IPS DF 4.7 (cell line): ENCODE results near the gene SCN1B.
"Not testable (repeated sequence)": the region's sequence is repeated elsewhere in the genome, so short reads cannot be mapped to it uniquely, and the experiment has no call there.

Experiments
- DNase-seq: peaks from one replicate; pipeline ENCODE4 v3.0.0-alpha.2; 2013; ENCODE audit warnings: low spot score; ENCODE audit errors: extremely low read depth

SCN1B gene

DNA sequence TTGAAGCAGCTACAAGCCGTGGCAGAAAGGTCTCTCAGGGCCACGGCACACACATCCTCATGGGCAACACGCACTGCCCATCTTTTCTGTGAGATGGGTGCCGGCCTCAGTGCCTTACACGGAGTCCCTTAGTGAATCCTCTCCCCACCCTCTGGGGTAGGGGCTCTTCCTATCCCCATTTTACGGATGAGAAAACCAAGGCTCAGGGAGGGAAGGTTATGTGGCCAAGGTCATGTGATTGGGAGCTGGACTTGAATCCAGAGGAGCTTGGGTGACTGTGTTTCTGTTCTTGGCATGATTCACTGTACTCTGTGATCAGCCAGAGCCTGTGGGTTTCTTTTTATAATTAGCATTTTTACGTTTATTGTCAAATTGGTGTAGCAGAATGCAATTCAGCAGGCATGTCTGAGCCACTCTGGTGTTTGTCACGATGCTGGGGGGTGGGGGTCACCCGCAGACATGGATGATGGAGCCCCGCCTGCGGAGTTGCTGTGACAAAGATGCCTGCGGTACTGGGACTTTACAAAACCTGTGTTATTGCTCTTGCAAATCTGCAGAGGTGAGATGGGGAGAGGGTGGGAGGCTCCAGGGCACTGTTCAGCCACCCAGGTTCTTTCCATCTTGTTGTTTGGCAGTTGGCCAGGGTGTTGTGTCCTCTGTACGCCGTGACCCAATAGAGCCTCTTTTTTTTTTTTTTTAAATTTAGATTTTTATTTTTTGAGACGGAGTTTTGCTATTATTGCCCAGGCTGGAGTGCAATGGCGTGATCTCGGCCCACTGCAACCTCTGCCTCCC lies 4.5 kb downstream of the SCN1B start:
- no peak for DNase-seq

DNA sequence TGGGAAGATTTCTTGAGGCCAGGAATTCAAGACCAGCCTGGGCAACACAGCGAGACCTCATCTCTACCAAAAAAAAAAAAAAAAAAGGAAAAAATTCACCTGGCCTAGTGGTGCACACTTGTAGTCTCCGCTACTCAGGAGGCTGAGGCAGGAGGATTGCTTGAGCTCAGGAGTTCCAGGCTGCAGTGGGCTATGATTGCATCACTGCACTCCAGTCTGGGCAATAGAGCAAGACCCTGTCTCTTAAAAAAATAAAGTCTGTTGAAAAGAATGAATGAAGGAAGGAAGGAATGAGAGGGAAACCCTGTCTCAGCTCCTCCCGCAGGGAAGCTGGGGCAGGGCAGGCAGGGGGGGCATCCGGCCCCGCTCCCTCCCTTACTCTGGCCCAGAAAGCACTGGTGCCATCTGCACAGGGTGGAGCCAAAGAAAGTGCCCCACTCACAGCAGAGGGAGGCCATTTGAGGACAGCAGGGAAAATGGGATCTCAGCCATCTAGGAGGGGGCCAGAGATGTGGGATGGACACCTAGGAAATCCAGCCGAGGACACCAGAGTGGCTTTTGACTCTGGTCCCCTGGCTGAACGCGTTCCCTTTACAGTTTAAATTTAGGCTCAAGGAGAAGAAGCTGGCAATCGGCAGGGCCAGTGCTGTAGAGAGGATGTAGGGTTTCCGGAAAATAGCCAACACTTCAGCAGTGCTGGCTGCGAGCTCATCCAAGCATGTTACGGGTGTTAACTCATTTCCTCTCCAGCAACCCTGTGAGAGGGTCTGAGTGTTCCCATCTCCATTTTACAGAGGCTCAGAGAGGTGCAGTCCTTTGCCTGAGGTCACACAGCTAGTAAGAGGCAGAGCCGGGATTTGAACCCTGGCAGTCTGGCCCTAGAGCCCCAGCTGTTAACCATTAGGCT lies 7.7 kb downstream of the SCN1B start:
- DNase-seq, result no peak

DNA sequence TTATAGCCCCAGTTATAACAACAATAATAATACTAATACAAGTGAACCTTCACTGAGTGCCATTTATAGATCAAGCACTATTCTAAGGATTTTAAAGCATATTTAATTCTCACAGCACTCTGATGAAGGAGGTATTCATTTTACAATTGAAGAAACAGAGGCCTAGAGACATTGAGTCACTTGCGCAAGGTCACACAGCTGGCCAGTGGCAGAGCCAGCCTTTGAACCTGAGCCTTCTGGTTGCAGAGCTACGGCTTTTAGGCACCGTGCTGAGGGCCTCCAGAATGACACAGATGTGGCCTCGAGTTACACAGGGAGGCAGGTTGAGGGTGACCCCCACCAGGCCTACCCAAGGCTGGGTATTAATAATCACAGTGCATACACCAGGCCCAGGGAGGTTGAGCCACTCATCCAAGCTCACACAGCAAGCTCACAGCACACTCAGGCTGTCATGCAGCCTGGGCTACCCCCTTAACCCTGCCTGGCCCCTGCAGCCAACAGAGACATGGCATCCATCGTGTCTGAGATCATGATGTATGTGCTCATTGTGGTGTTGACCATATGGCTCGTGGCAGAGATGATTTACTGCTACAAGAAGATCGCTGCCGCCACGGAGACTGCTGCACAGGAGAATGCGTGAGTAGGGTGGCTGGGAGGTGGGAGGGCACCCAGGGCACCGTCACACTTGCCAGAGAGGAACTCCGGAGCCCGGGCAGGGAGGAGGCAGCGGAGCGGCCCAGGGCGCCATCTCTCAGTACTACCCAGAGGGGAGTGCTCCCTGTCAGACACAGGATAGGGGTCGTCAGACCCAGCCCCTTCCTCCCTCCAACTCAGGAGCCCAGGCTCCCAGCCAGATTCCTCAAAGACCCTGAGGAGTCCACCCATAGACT lies 8.6 kb downstream of the SCN1B start:
- DNase-seq, result no peak

DNA sequence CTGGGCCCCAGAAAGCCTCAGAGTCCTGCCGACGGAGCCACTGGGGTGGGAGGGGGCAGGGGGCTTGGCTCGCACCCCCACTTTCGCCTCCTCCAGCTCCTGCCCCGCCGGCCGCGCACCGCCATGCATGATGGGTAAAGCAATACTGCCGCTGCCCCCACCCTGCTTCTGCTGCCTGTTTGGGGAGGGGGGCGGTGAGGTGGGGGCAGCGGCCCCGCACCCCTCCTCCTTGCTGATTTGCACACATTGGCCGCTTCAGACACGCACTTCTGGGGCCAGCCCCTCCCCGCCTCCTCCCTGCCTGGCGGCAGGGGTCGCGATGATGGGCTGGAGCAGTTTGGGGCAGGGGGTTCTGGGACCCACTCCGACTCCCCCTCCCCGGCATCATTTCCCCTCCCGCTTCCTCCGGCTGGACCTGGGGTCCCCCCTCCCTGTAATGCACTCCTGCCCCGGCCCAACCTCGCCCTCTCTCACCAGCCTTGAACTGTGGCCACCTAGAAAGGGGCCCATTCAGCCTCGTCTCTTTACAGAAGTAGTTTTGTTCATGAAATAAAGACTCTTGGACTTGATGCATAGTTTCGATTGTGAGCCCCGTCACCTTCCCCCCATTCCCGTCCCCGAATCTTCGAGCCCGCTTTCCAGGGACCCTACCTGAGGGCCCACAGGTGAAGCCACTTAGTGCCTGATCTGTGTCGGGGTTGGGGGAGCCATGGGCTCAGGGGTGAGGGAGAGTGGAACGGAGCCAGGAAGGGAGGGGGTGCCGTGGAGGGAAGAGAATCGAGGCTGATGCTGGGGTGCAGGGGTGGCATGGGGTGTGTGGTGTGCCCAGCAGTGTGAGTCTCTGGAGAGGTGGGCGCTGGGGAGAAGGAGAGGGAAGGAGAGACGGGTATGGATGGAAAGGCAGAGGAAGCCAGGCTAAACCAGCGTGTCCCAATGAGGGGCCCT lies 9.9 kb downstream of the SCN1B start:
- DNase-seq, result no peak

DNA sequence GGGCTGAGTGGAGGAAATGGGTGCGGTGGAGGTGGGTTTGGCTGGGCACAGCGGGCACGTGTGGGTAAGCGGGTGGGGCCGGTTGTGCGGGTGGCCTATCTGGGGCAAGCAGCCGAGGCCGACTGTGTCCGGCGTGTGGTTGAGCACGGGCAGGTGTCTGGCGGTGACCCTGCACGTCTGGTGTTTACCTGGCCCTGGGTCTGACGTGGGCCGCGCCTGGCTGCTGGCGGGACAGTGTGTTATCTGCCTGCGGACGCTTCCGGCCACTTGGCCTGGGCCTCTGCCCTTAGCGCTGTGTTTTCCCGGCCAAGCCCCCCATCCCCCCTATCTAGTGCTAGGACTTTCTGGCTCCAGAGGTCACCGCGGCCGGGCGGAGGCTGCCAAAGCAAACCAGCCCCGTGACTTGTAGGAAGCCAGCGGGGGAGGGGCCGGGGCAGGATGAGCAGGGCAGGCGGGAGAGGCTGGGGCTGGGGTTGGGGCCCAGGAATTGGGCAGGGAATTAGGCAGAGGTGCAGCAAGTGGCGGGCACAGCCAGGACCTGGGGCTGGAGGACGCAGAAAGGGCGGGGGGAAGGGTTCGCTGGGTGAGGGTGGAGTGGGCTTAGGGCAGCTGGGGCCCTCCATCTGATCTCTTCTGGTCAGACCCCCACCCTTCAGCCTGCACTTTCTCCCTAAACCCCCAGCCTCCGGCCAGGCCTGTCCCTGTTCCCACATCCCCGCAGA lies 10.7 kb downstream of the SCN1B start:
- DNase-seq, result no peak

DNA sequence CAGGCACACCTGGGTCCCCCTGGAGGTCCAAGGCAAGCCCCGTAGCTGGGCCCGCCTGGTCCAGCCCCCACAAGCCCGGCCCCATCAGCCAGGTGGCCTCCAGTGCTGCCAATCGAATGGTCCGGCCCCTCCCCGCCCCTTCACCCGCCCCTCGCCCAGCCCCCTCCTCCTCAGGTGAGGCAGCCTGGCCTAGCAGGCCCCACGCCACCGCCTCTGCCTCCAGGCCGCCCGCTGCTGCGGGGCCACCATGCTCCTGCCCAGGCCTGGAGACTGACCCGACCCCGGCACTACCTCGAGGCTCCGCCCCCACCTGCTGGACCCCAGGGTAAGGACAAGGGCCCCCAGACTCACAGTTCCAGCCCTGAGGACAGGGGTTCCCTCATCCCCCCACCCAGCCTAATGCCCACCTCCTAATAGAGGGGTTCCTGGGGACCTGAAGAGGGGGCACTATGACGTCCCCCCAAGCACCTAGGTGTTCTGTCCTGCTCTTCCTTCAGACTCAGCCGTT lies 11.3 kb downstream of the SCN1B start, which contains the start of gene HPN:
HPN (plus strand) TSS at position 174 of the 508 bp plus-strand sequence. CDS start 786 bp downstream, outside the sequence.
- no peak for DNase-seq

DNA sequence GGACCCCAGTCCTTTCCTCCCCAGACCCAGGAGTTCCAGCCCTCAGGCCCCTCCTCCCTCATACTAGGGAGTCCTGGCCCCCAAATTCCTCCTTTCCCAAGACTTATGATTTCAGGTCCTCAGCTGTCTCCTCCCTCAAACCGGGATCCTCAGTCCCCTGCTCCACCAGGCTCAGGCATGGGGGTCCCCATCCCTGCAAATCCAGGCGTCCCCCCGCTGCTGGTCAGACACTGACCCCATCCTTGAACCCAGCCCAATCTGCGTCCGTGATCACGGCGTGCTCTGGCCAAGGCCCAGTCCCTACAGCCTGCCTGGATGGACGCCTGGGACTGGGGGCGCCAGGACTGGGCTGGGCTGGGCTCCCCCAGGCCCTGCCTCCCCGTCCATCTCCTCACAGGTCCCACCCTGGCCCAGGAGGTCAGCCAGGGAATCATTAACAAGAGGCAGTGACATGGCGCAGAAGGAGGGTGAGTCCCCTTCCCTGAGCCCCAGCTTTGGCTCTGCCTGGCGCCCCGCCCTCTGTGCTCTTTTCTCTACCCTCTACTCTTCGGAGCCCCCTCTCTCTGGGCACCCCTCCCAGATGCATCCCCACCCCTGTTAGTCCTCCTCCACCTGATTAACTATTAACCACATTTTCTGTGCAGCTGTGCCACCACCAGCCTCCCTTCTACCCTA lies 11.9 kb downstream of the SCN1B start:
- no peak for DNase-seq

DNA sequence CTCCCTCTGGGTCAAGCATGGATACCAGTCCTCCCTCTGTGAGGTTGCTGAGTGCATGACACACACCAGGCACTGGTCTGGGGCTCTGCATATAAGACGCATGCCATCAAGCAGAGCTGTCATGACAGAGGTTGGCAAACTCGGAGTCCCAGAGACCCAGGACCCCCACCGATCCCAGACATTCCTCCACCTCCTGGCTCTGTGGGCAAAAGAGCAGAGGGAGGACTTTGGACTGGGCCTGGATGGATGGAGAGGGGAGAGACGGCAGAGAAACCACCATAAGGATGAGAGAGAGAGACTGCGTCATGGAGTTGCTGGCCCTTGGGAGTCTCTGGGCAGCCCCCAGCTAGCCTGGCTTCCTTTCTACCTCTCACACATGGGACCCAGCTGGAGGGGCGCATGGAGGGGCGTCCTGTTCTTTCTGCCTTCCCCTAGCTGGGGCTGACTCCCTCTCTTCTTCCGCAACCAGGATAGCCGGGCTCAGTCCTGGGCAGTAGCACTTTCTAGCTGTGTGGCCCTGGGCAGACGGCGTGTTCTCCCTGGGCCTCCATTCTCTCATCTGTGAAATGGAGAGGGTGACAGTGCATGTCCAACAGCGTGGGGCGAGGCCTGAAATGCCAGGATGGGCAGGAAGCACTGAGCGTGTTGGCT lies 12.8 kb downstream of the SCN1B start:
- DNase-seq, result no peak

DNA sequence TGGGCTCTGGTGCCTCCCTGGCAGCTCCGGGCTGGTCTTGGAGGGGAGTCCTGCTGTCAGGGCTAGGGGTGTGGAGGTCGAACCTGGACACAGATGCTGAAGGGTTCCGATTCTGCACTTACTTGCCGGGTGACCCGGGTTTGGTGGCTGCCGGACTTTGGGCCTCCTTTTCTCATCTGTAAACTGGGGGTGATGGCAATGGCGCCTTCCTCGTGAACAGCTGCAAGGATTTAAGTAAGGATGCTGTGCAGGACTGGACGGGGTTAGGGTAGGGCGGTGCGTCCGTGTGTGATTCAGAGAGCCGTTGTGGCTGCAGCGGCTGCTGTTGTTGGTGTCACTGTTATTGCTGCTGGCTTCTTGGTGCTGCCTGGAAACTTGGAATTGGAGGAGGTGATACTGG lies 13.6 kb downstream of the SCN1B start:
- no peak for DNase-seq

DNA sequence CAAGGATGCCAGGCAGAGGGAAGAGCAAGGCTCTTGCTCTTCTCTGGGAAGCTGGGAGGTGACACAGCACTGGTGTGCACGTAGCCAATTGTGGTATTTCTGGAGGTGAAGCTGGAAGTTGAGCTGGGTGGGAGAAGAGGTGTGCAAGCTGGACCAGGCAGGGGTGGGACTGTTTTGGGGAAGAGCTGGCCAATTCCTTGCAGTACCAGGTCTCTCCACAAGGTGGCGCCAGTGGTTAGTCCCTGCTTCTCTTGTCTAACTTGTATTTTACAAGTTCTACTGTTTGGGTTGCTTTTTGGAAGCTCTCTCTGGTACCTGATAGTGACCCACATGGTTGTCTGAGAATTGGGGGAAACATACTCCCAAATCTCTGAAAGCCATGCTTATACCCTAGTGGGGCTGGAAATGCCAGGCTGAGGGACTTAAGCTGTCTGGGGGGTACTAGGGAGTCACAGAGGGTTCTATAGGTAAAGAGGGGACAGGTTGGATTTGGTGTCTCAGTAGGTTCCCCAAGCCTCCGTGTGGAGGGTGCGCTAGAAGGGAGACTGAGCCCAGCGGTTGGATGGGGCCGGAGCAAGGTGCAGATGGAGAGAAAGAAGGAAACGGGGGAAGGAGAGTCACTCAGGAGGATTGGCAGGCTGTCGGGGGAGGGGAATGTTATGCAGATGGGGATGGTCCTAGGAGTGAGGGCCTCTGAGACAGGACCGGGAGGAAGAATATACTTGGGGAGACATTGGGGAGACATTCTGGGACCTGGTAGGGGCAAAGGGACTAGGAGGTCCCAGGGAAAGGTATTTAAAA lies 14.2 kb downstream of the SCN1B start:
- no peak for DNase-seq

DNA sequence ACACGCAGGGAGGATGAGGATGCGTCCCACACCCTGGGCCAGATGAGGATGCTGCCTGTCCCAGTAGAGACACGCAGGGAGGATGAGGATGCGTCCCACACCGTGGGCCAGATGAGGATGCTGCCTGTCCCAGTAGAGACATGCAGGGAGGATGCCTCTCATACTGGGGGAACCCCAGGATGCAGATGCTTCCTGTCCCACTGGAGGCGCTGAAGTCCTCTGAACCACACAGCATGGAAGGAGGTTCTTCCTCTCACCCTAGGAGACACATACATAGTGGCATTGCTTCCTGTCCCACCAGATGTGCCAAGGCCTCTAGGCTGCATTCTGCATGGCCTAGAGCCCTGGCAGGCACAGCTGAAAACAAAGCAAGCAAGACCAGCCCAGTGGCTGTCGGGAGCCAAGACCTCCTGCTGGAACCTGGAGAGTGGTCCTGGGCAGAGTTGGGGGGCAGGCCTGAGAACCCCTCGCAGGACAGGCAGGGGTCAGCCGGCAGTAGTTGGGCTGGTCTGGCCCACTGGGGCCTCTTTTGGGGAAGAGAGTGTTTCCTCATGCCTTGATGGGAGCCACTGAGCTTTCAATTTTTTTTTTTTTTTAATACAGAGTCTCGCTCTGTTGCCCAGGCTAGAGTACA lies 15.5 kb downstream of the SCN1B start:
- DNase-seq, result no peak

DNA sequence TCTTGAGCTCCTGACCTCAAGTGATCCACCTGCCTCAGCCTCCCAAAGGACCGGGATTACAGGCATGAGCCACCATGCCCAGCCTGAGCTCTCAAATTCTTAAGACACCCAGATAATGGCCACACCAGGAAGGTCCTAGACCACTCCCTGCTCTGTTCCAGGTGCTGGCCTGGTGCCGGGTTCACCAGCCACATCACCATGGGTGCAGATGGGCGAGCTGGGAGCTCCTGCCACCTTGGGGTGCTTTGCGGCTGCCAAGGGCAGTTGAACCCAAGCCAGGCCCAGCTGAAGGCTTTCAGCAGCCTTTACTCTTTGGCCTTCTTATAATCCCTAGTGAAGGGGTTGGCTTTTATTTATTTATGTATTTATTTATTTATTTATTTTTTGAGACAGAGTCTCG lies 16.2 kb downstream of the SCN1B start:
- DNase-seq, result no peak

DNA sequence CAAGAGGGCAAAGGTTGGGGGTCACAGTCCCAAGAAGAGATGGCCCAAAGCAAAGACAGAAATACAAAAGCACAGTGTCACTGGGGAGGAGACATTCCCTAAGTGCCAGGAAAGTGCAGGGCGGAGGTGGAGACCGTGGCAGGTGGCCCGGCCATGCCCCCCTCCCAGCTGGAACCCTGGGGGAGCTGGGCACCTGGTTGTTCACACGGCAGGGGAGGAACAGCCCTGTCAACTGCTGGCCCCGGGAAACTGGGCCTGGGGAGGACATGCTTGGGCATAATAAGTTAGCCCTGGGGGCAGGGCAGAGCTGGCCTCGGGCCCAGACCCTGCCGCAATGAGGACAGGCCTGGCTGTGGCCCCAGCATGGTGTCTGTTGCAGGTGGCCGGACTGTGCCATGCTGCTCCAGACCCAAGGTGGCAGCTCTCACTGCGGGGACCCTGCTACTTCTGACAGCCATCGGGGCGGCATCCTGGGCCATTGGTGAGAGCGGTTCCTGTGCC lies 18.7 kb downstream of the SCN1B start:
- no peak for DNase-seq

DNA sequence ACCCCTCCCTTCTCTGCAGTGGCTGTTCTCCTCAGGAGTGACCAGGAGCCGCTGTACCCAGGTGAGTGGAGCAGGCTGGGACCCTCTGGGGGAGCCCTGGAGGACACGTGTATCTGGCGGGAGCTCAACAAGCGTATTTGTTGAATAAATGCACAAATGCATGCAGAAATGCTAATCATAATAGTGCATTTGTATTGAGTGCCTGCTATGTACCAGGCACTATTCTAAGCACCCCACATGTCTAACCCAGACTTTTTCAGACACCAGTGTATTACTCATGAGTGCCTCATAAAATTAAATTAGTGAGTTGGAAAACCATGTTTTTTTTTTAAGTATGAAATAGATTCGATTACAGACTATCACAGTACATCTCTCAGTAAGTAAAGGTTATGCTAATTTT lies 19.2 kb downstream of the SCN1B start:
- no peak for DNase-seq

DNA sequence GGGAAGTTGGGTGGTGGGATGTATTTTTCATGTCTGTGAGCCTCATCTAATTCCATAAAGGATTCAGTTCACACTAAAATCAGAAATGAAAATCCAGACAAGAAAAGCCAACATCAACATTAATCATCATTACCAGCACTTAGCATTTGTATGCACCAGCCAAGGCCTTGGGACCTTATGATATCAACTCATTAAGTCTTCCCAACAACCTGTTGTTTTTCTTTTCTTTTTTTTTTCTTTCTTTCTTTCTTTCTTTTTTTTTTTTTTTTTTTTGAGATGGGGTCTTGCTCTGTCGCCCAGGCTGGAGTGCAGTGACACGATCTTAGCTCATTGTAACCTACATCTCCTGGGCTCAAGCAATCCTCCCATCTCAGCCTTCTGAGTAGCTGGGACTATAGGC lies 20.4 kb downstream of the SCN1B start:
- DNase-seq, result not testable (repeated sequence)

DNA sequence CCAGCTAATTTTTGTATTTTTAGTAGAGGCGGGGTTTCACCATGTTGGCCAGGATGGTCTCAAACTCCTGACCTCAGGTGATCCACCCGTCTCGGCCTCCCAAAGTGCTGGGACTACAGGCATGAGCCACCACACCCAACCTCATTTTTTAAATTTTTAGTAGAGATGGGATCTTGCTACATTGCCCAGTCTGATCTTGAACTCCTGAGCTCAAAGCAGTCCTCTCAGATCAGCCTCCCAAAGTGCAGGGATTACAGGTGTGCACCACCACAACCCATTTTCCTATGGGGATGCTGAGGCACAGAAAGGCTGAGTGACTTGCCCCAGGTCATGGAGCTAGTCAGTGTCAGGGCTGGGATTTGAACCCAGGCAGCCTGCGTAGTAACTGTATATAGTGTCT lies 21.0 kb downstream of the SCN1B start:
- not testable (repeated sequence) for DNase-seq

DNA sequence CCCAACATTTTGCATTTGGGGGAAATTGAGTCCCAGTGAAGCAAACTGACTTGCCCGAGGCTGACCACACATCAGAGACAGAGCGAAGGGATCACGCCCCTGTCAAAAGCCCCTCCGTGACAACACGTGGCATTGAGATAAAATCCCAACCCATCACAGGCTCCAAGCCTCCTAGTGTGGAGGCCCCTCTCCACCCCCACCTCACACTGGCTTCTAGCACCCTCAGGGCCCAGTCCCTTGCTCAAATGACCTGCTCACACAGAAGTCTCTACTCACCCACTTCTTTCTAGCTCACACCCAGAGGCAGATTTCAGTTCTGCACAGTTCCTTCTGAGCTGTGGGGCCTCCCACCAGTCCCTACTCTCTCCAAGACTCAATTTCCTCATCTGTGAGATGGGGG lies 21.5 kb downstream of the SCN1B start:
- no peak for DNase-seq
